ENCODE measurements around the gene ZNF618. TPM values are rescaled to one million over a fixed set of nuclear protein-coding genes. Genes with fewer than 3 reads are reported as not detected.

The ZNF618 gene
- total RNA-seq, 1 experiment from 2014 or later, result 4.2 TPM

DNA sequence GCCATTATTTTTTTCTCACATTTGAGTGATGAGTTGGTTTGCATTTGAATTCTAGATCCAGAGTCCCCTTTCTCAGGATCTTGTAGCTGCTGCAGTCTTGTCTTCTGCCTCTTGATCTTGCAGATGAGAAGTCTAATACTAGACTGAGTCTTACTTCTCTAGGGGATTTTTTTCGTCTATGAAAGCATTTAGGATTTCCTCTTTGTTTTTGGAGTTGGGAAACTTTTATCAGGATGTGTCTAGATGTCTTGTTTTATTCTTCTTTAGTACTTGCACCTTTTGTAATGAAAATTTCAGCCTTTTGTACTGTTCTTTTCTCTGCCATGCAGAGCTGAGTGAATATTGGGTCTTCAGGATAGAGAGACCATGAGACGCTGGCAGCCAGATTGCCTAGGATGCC lies 65.4 kb downstream of the ZNF618 start:
- no peak for ATAC-seq
- ChIA-PET POLR2A (ENCODE audit: unreplicated experiment) (no interaction called here), CTCF (no interaction called here)
- Histone ChIP-seq H3F3A (ENCODE audit: low read length, unreplicated experiment) (no peaks in the 10 kb centered on the region), H4K20me1 (ENCODE audit: low read length) (0 out of 2 replicates have a peak, but pooled peaks cover 6% of the 10 kb centered on the region), H3K9me2 (replicated peaks; ENCODE audit: low read length) (no peaks in the 10 kb centered on the region), H3K4me3 (ENCODE audit: low read length) (no peak overlapping the region), H3K9ac (ENCODE audit: low read length) (no peak overlapping the region), H3K4me1 (ENCODE audit: insufficient read depth, low read length) (peaks cover 10% of the 10 kb centered on the region), H3K9me3 (ENCODE audit: low read length) (no peaks in the 10 kb centered on the region), H3K79me2 (ENCODE audit: low read length) (peaks cover 4% of the 10 kb centered on the region; the same call in 1 of the 2 replicates), H2AFZ (ENCODE audit: low read length) (no peak overlapping the region), H3K4me2 (ENCODE audit: low read length) (no peak overlapping the region), H3K27ac (ENCODE audit: low read length) (no peak overlapping the region), H3K36me3 (ENCODE audit: low read depth, low read length) (no peaks in the 10 kb centered on the region), H3K27me3 (ENCODE audit: low read length) (no peaks in the 10 kb centered on the region)
- intact Hi-C loops (cut with micrococcal nuclease), result no loop called here
- no TSS peak for BruUV-seq (replicated peaks)
- no peak for DNase-seq
- TF ChIP-seq EZH2 (IDR thresholded peaks at IDR 0.05; ENCODE audit: low read length, unreplicated experiment) (no peak), EZH2phosphoT487 (IDR thresholded peaks at IDR 0.05; ENCODE audit: borderline replicate concordance, low read length) (no peak)
- TF ChIP-seq, protein P1, sequence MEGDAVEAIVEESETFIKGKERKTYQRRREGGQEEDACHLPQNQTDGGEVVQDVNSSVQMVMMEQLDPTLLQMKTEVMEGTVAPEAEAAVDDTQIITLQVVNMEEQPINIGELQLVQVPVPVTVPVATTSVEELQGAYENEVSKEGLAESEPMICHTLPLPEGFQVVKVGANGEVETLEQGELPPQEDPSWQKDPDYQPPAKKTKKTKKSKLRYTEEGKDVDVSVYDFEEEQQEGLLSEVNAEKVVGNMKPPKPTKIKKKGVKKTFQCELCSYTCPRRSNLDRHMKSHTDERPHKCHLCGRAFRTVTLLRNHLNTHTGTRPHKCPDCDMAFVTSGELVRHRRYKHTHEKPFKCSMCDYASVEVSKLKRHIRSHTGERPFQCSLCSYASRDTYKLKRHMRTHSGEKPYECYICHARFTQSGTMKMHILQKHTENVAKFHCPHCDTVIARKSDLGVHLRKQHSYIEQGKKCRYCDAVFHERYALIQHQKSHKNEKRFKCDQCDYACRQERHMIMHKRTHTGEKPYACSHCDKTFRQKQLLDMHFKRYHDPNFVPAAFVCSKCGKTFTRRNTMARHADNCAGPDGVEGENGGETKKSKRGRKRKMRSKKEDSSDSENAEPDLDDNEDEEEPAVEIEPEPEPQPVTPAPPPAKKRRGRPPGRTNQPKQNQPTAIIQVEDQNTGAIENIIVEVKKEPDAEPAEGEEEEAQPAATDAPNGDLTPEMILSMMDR (conservative IDR thresholded peaks at IDR 0.05; ENCODE audit: low read depth, low read length), result no peak

DNA sequence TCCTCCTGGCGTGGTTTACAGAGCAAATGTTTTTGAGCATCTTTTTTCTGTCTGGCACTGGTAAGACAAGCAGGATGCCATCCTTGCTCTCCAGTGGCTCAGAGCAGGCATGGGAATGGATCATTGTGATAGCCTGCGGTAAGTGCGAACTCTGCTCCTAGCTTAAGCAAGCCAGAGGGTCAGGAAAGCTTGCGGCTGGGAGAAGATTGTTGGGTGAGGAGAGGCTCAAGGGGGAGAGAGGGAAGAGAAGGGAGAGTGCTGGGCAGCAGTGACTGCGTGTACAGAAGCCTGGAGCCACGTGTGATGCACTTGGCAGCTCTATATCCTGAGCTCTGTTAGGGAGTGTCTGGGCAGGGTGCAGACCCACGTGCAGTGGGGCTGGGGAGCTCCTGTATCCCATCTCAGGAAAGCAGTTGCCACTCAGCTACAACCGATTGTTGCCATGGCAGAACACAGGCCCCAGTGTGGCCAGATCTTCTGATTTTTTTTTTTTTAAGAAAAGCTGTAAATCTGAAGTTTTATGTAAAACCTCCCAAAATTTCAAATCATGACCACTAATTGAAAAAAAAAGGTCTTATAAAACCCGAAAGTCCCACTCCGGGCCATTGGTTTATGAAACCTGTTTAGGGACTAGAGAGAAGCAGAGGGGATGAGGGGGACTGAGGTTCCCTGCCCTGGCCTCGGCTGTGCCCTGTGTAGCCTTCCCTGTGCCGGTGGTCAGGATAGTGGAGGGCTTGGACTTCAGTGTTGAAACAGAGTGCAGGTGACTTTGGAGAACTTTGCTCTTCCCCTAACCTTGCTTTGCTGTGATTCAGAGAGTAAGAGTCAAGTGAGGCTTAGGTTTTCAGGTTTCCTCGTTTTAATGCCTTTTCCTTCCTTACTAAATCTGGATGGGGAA lies 67.3 kb downstream of the ZNF618 start:
- H4K20me1 ChIP-seq (ENCODE audit: low read length), result 0 out of 2 replicates have a peak, but pooled peaks cover 6% of the 10 kb centered on the region
- intact Hi-C loops (cut with micrococcal nuclease), result no loop called here
- no peaks in the 10 kb centered on the region for H3K9me3 ChIP-seq (ENCODE audit: low read length)
- no peaks in the 10 kb centered on the region for H3K27me3 ChIP-seq (ENCODE audit: low read length)
- no peak overlapping the region for H3K27ac ChIP-seq (ENCODE audit: low read length)
- CTCF ChIA-PET, result interaction anchor here (0.5 kb wide), 1 partner anchor 538 kb away, joined by 12 read pairs; no protein-coding TSS in a partner anchor
- POLR2A ChIA-PET (ENCODE audit: unreplicated experiment), result no interaction called here
- no peak overlapping the region for H2AFZ ChIP-seq (ENCODE audit: low read length)
- no peak overlapping the region for H3K4me2 ChIP-seq (ENCODE audit: low read length)
- ATAC-seq (no peak), DNase-seq (no peak)
- H3K9ac ChIP-seq (ENCODE audit: low read length), result no peak overlapping the region
- TF ChIP-seq, protein P1 (conservative IDR thresholded peaks at IDR 0.05; ENCODE audit: low read depth, low read length), result no peak
- TF ChIP-seq EZH2phosphoT487 (IDR thresholded peaks at IDR 0.05; ENCODE audit: borderline replicate concordance, low read length) (no peak), EZH2 (IDR thresholded peaks at IDR 0.05; ENCODE audit: low read length, unreplicated experiment) (no peak)
- no peak overlapping the region for H3K4me3 ChIP-seq (ENCODE audit: low read length)
- H3K9me2 ChIP-seq (replicated peaks; ENCODE audit: low read length), result no peaks in the 10 kb centered on the region
- peaks cover 10% of the 10 kb centered on the region for H3K4me1 ChIP-seq (ENCODE audit: insufficient read depth, low read length)
- H3F3A ChIP-seq (ENCODE audit: low read length, unreplicated experiment), result no peaks in the 10 kb centered on the region
- peaks cover 4% of the 10 kb centered on the region; the same call in 1 of the 2 replicates for H3K79me2 ChIP-seq (ENCODE audit: low read length)
- H3K36me3 ChIP-seq (ENCODE audit: low read depth, low read length), result no peaks in the 10 kb centered on the region
- no TSS peak for BruUV-seq (replicated peaks)

- Histone ChIP-seq H3K79me2 (ENCODE audit: low read length) (no peaks in the 10 kb centered on the region), H3K9me2 (replicated peaks; ENCODE audit: low read length) (no peaks in the 10 kb centered on the region), H3F3A (ENCODE audit: low read length, unreplicated experiment) (no peaks in the 10 kb centered on the region), H3K9me3 (ENCODE audit: low read length) (no peaks in the 10 kb centered on the region), H3K27me3 (ENCODE audit: low read length) (no peaks in the 10 kb centered on the region), H3K9ac (ENCODE audit: low read length) (no peak overlapping the region), H3K27ac (ENCODE audit: low read length) (no peak overlapping the region), H3K36me3 (ENCODE audit: low read depth, low read length) (no peaks in the 10 kb centered on the region), H4K20me1 (ENCODE audit: low read length) (no peaks in the 10 kb centered on the region), H3K4me3 (ENCODE audit: low read length) (no peak overlapping the region), H3K4me1 (ENCODE audit: insufficient read depth, low read length) (no peaks in the 10 kb centered on the region), H2AFZ (ENCODE audit: low read length) (no peak overlapping the region), H3K4me2 (ENCODE audit: low read length) (no peak overlapping the region)
- no TSS peak for BruUV-seq (replicated peaks)
- intact Hi-C loops (cut with micrococcal nuclease), result no loop called here
- DNase-seq (no peak), ATAC-seq (no peak)
- POLR2A ChIA-PET (ENCODE audit: unreplicated experiment), result no interaction called here
- CTCF ChIA-PET, result no interaction called here
- TF ChIP-seq EZH2phosphoT487 (IDR thresholded peaks at IDR 0.05; ENCODE audit: borderline replicate concordance, low read length), result no peak
- TF ChIP-seq, protein P1 (conservative IDR thresholded peaks at IDR 0.05; ENCODE audit: low read depth, low read length), result no peak
- no peak for TF ChIP-seq EZH2 (IDR thresholded peaks at IDR 0.05; ENCODE audit: low read length, unreplicated experiment)
These were observed 69.7 kb downstream of the ZNF618 start for GRCh38 chr9:113945784-113946183.

Data from PC-3 (cell line).